Esophagus squamous epithelium (tissue), 5 donors: ENCODE results near the gene CASK. TPM values are rescaled to one million over a fixed set of nuclear protein-coding genes. Genes with fewer than 3 reads are reported as not detected.

Source experiments
- DNase-seq: peaks from one replicate; lab custom pipeline; 2025; lab: John Stamatoyannopoulos, UW
- H3K27ac ChIP-seq, 4 donors: fragments of 200-600 bp; sonication (generic); one replicate each; pipeline ENCODE4 v1.5.1; 2016 to 2019; ENCODE audit warnings: mild to moderate bottlenecking in 1 of 4
- H3K27me3 ChIP-seq, 4 donors: fragments of 200-600 bp; sonication (generic); 1 replicate in 3 of 4; 2 replicates in 1 of 4; pipeline versions ENCODE4 v1.5.1 to v1.6.0; 2017 to 2021; ENCODE audit warnings: antibody characterized with exemption in 1 of 4
- H3K36me3 ChIP-seq, 3 donors: fragments of 200-600 bp; sonication (generic); one replicate each; pipeline ENCODE4 v1.5.1; 2016 to 2019
- H3K4me1 ChIP-seq, 3 donors: fragments of 200-600 bp; sonication (generic); one replicate each; pipeline ENCODE4 v1.5.1; 2017 to 2019
- H3K4me3 ChIP-seq, 4 donors: fragments of 200-600 bp; sonication (generic); 1 replicate in 3 of 4; 2 replicates in 1 of 4; pipeline ENCODE4 v1.5.1; 2016 to 2019; ENCODE audit warnings: mild to moderate bottlenecking in 2 of 4, moderate library complexity in 1 of 4
- H3K9me3 ChIP-seq, 3 donors: fragments of 200-600 bp; sonication (generic); one replicate each; pipeline ENCODE4 v1.5.1; 2016 to 2019
- CTCF ChIP-seq, 6 experiments: fragments of 450-650 bp in 4 of 6; fragments of 200-600 bp in 2 of 6; sonication (generic) in 2 of 6; IDR thresholded peaks; one replicate each; pipeline ENCODE4 v1.5.1; 2016 to 2019; ENCODE audit warnings: antibody characterized with exemption in 6 of 6, mild to moderate bottlenecking in 4 of 6, moderate library complexity in 4 of 6
- POLR2A ChIP-seq, 4 donors: fragments of 450-650 bp; IDR thresholded peaks; one replicate each; pipeline ENCODE4 v1.6.1; 2017; ENCODE audit warnings: antibody characterized with exemption in 4 of 4, mild to moderate bottlenecking in 4 of 4, moderate library complexity in 3 of 4
- WGBS, 2 donors: methylation state at CpG; one replicate each; pipeline ENCODE4 v1.1.5; 2018; 5-methylcytosine and 5-hydroxymethylcytosine counted together
- intact Hi-C: fragments of 100-400 bp; cut with DNase I; formaldehyde crosslinking; loops from one replicate; pipeline ENCODE4 v1.15.0; 2022
- total RNA-seq, 4 donors: library from RNA; depleted of rRNA; stranded (reverse); fragments of >200 nt; gene quantifications; one replicate each; pipeline ENCODE4 v1.1.0, GENCODE V29; 2016
- donor health status: DM: yes; HTN: yes; CAD: no.

The CASK gene
- total RNA-seq, 4 donors from 2014 or later = 32.3 to 57.4 (median 36.0) TPM

DNA sequence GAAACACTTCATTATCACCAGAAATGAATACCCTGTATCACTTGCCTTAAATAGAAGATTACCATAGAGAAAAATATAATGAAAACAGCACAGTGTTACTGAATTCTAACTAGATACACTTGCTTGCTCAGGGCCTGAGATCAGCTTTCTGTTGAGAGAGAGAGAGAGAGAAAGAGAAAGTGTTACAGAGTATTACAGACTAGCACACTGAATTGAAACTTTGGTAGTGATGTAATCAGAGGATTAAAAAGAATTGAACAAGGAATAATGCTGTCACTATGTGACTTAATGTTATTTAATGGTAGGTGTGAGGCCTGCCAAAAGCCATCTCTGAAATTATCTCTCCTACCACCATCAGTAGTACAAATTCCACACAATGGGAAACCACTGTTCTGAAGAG is 35.5 kb upstream of the CASK start:
- H3K36me3 ChIP-seq = no peaks in the 10 kb centered on the region

DNA sequence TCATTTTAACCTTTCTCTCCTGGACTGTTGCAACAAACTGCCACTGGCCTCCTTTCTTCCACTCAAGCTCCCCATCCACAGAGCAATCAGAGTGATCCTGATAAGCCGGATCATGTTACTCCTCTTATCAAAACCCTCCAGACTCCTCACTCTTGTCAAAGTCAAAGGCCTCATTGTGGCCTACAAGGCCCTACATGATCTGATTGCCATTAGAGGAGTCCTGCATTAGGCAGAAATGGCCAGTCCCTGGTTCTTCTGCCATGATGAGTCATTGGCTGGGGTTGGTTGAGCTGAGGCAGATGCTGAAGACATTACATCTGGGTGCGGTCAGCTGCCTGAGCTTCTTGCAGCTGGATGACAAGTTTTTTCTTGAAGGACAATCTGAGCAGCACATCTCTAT is 32.7 kb upstream of the CASK start:
- Histone ChIP-seq H3K36me3 (no peaks in the 10 kb centered on the region), H3K4me3 (no peak overlapping the region), H3K27ac (no peak overlapping the region), H3K9me3 (no peaks in the 10 kb centered on the region), H3K27me3 (no peaks in the 10 kb centered on the region), H3K4me1 (no peaks in the 10 kb centered on the region)
- no peak for DNase-seq
- intact Hi-C loops = no loop called here
- TF ChIP-seq POLR2A (IDR thresholded peaks at IDR 0.05) (no peak), CTCF (IDR thresholded peaks at IDR 0.05) (no peak)
- 77 to 100% methylated on average over 1 to 2 of the region's 2 CpGs for WGBS, 2 donors

More for the DNA sequence above, 35.5 kb upstream of the CASK start:
- H3K9me3 ChIP-seq = no peaks in the 10 kb centered on the region
- H3K4me3 ChIP-seq = no peak overlapping the region
- no peaks in the 10 kb centered on the region for H3K4me1 ChIP-seq
- DNase-seq = no peak
- H3K27ac ChIP-seq = no peak overlapping the region
- no peaks in the 10 kb centered on the region for H3K27me3 ChIP-seq
- intact Hi-C loops = no loop called here
- TF ChIP-seq POLR2A (IDR thresholded peaks at IDR 0.05) (no peak), CTCF (IDR thresholded peaks at IDR 0.05) (no peak)

GRCh38 chrX:41952102-41952501 is 28.7 kb upstream of the CASK start:
- 61 to 64% methylated on average over 5 of the region's 5 CpGs for whole genome bisulfite sequencing, 2 donors
- Histone ChIP-seq H3K4me3 (no peak overlapping the region), H3K27ac (no peak overlapping the region), H3K4me1 (no peaks in the 10 kb centered on the region), H3K27me3 (no peaks in the 10 kb centered on the region), H3K9me3 (no peaks in the 10 kb centered on the region), H3K36me3 (no peaks in the 10 kb centered on the region)
- TF ChIP-seq POLR2A (IDR thresholded peaks at IDR 0.05) (no peak), CTCF (IDR thresholded peaks at IDR 0.05) (no peak)
- intact Hi-C loops = no loop called here
- DNase-seq = no peak

- H3K4me1 ChIP-seq = no peaks in the 10 kb centered on the region
- no peaks in the 10 kb centered on the region for H3K36me3 ChIP-seq
- H3K27me3 ChIP-seq = no peaks in the 10 kb centered on the region
- H3K4me3 ChIP-seq = no peak overlapping the region
- H3K27ac ChIP-seq = no peak overlapping the region
- intact Hi-C loops = no loop called here
- 55 to 74% methylated on average over 5 of the region's 5 CpGs for WGBS, 2 donors
- H3K9me3 ChIP-seq = no peaks in the 10 kb centered on the region
- no peak for DNase-seq
- no peak for TF ChIP-seq POLR2A (IDR thresholded peaks at IDR 0.05)
- no peak for TF ChIP-seq CTCF (IDR thresholded peaks at IDR 0.05)
Measured at GRCh38 chrX:41946989-41947612, 23.7 kb upstream of the CASK start.

GRCh38 chrX:41946235-41946634 is 22.9 kb upstream of the CASK start:
- Histone ChIP-seq H3K27ac (no peak overlapping the region), H3K27me3 (no peaks in the 10 kb centered on the region), H3K4me3 (no peak overlapping the region), H3K9me3 (no peaks in the 10 kb centered on the region), H3K36me3 (no peaks in the 10 kb centered on the region), H3K4me1 (no peaks in the 10 kb centered on the region)
- no peak for DNase-seq
- intact Hi-C loops = no loop called here
- WGBS, 2 donors = 53 to 85% methylated on average over 3 of the region's 3 CpGs
- TF ChIP-seq CTCF (IDR thresholded peaks at IDR 0.05) (no peak), POLR2A (IDR thresholded peaks at IDR 0.05) (no peak)
